ENCODE measurements around the gene SAMD4B.

DNA sequence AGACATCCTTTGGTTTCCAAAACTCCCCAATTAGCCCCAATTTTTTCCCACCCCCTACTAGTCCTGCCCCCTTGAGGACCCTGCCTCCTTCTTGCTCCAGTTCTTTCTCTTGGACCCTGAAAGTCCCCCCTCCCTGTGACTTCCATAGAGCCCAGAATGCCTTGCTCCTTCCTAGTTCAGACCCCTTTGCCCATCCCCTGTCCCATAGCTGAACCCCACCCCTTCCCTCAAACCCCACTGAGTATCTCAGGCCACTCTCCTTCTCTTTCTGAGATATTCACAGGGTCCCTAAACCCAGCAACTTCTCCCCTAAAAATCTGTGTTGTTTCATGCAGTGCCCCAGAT, 20.4 kb upstream of the SAMD4B start:
- TF ChIP-seq CTCF (conservative IDR thresholded peaks at IDR 0.05) (no peak), EZH2 (IDR thresholded peaks at IDR 0.05; ENCODE audit: low read depth) (no peak)
